Measurements from ENCODE around the gene MRPS7.

- TF ChIP-seq SMAD4 (CRISPR knock-in tag; IDR thresholded peaks at IDR 0.05) (no peak), CTCF (IDR thresholded peaks at IDR 0.05) (no peak), ESRRA (CRISPR knock-in tag; IDR thresholded peaks at IDR 0.05; ENCODE audit: borderline replicate concordance) (no peak), EMX1 (CRISPR knock-in tag; IDR thresholded peaks at IDR 0.05) (no peak), TP53 (CRISPR knock-in tag; IDR thresholded peaks at IDR 0.05) (no peak), ZBTB43 (CRISPR knock-in tag; IDR thresholded peaks at IDR 0.05) (no peak), ATF6 (CRISPR knock-in tag; IDR thresholded peaks at IDR 0.05) (no peak), ATF2 (CRISPR knock-in tag; IDR thresholded peaks at IDR 0.05; ENCODE audit: borderline replicate concordance, low read depth) (no peak), ZNF423 (CRISPR knock-in tag; IDR thresholded peaks at IDR 0.05) (no peak), USF2 (CRISPR knock-in tag; IDR thresholded peaks at IDR 0.05) (no peak), MAX (CRISPR knock-in tag; IDR thresholded peaks at IDR 0.05) (no peak), CREB1 (CRISPR knock-in tag; IDR thresholded peaks at IDR 0.05) (no peak), ZNF281 (CRISPR knock-in tag; IDR thresholded peaks at IDR 0.05) (no peak)
Observed at GRCh38 chr17:75315541-75316243, 54.0 kb downstream of the MRPS7 start.
